Panc1 (cell line): Measurements from ENCODE around the gene PDGFRA.

Experiments used
- POLR2AphosphoS5 ChIP-seq: IDR thresholded peaks from 2 replicates; pipeline ENCODE4 v1.6.1; 2012; ENCODE audit warnings: mild to moderate bottlenecking, low read depth, low read length, moderate library complexity
- SIN3A ChIP-seq: IDR thresholded peaks from 2 replicates; pipeline ENCODE4 v1.6.1; 2012; ENCODE audit warnings: low read depth, mild to moderate bottlenecking, low read length, moderate library complexity, borderline replicate concordance; ENCODE audit not compliant: insufficient read depth
- TF ChIP-seq, protein P1 (sequence below): fragments of 450-650 bp; IDR thresholded peaks from 2 replicates; pipeline ENCODE4 v1.5.1; 2017; ENCODE audit warnings: mild to moderate bottlenecking
- TF ChIP-seq, protein P2 (sequence below), 2 experiments: IDR thresholded peaks; 2 replicates each; pipeline ENCODE4 v1.6.1; 2011 to 2012; ENCODE audit warnings: low read depth in 2 of 2, control low read depth in 1 of 2, low read length in 1 of 2, mild to moderate bottlenecking in 1 of 2, moderate library complexity in 1 of 2; ENCODE audit not compliant: insufficient read depth in 1 of 2

GRCh38 chr4:54186371-54186770 lies 42.7 kb upstream of the PDGFRA start:
- TF ChIP-seq, protein P1, sequence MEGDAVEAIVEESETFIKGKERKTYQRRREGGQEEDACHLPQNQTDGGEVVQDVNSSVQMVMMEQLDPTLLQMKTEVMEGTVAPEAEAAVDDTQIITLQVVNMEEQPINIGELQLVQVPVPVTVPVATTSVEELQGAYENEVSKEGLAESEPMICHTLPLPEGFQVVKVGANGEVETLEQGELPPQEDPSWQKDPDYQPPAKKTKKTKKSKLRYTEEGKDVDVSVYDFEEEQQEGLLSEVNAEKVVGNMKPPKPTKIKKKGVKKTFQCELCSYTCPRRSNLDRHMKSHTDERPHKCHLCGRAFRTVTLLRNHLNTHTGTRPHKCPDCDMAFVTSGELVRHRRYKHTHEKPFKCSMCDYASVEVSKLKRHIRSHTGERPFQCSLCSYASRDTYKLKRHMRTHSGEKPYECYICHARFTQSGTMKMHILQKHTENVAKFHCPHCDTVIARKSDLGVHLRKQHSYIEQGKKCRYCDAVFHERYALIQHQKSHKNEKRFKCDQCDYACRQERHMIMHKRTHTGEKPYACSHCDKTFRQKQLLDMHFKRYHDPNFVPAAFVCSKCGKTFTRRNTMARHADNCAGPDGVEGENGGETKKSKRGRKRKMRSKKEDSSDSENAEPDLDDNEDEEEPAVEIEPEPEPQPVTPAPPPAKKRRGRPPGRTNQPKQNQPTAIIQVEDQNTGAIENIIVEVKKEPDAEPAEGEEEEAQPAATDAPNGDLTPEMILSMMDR = no peak
- TF ChIP-seq POLR2AphosphoS5 = no peak
- TF ChIP-seq SIN3A = no peak
- TF ChIP-seq, protein P2, sequence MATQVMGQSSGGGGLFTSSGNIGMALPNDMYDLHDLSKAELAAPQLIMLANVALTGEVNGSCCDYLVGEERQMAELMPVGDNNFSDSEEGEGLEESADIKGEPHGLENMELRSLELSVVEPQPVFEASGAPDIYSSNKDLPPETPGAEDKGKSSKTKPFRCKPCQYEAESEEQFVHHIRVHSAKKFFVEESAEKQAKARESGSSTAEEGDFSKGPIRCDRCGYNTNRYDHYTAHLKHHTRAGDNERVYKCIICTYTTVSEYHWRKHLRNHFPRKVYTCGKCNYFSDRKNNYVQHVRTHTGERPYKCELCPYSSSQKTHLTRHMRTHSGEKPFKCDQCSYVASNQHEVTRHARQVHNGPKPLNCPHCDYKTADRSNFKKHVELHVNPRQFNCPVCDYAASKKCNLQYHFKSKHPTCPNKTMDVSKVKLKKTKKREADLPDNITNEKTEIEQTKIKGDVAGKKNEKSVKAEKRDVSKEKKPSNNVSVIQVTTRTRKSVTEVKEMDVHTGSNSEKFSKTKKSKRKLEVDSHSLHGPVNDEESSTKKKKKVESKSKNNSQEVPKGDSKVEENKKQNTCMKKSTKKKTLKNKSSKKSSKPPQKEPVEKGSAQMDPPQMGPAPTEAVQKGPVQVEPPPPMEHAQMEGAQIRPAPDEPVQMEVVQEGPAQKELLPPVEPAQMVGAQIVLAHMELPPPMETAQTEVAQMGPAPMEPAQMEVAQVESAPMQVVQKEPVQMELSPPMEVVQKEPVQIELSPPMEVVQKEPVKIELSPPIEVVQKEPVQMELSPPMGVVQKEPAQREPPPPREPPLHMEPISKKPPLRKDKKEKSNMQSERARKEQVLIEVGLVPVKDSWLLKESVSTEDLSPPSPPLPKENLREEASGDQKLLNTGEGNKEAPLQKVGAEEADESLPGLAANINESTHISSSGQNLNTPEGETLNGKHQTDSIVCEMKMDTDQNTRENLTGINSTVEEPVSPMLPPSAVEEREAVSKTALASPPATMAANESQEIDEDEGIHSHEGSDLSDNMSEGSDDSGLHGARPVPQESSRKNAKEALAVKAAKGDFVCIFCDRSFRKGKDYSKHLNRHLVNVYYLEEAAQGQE (IDR thresholded peaks at IDR 0.05; ENCODE audit: insufficient read depth in 1 of 2, low read depth in 2 of 2, low read length in 1 of 2) = no peak
